Measurements from ENCODE around the gene SLC29A4. TPM values are rescaled to one million over a fixed set of nuclear protein-coding genes. Genes with fewer than 3 reads are reported as not detected.

Gene SLC29A4
- polyA plus RNA-seq, 3 donors from 2014 or later: 0.51 to 0.99 TPM; not detected in 1

DNA sequence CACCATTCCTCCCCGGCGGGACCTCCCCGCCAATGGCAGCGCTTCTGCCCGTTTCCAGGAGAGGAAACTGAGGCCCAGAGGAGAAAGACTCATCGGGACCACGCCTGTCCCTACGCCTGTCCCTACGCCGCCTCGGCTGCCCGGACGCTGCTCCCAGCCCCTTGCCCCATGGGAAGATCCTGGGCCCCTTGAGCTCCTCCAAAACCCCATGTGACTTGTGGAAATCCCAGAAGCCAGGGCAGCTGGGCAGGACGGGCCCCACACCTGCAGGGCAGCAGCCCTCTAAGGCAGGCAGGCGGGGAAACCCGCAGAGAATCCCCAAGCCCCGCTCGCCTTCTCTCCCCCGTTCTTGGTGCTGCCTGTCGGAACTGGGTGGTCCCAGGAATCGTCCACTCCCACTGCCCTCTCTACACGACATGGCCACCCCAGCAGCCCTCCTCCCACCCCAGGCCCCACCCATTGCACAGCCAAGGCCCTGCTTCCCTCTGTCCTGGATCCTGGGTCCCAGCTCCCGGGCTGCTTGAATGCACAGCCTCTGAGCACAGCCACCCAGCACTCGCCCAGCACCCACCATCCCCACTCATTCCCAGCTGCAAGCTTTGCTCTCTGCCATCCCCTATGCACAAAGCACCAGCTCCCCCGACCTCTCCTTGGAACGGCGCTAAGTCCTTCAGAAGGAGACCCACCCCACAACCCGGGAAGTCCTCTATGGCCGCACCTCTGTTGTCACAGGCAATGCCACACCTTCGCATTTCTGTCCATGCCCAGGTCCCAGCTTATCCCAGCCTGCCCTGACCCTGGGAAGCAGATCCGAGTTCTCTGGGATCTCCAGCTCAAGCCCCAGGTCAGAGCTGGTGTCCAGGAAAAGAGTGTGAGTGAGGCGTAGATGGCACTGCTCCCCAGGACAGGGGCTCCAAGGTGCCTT is 50.6 kb downstream of the SLC29A4 start:
- Mint-ChIP-seq H3K4me3 (no peak overlapping the region), H3K27me3 (ENCODE audit: low read depth in 3 of 3) (peaks cover 5 to 8% (median 6%) of the 10 kb centered on the region in 3 donors), H3K4me1 (peaks cover 15 to 34% of the 10 kb centered on the region in 2 donors), H3K36me3 (peaks cover 35 to 49% (median 42%) of the 10 kb centered on the region in 3 donors), H3K9me3 (peaks cover 2 to 15% (median 9%) of the 10 kb centered on the region in 6 donors), H3K27ac (no peak overlapping the region)
- DNase-seq: no peak

DNA sequence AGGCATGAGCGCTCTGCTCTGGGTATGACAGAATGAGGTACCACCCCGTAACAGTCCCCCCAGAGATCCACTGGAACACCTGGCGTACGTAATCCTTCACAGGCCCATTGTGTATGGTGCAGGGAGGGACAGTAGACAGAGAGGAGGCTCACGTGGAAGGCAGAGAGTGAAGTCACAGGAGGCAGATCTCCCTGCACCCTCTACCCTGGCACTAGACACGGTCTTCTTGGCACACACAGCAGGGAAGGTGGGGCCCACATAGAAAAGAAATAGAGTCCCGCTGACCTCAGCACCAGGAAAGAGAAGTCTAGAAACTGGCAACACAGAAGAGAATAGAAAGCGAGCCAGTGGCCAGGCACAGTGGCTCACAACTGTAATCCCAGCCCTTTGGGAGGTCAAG is 51.9 kb downstream of the SLC29A4 start:
- DNase-seq: no peak
- peak overlapping the region in 4 of 6 donors; percentile 14 to 80 (median 40) for H3K27ac Mint-ChIP-seq
- peak overlapping the region in 1 of 5 donors; percentile 13 for H3K4me3 Mint-ChIP-seq
- H3K9me3 Mint-ChIP-seq: peaks cover 2 to 15% (median 9%) of the 10 kb centered on the region in 6 donors
- H3K36me3 Mint-ChIP-seq: peaks cover 36 to 52% (median 42%) of the 10 kb centered on the region in 3 donors
- peaks cover 5 to 8% (median 6%) of the 10 kb centered on the region in 3 donors for H3K27me3 Mint-ChIP-seq (ENCODE audit: low read depth in 3 of 3)
- peaks cover 15 to 34% of the 10 kb centered on the region in 2 donors for H3K4me1 Mint-ChIP-seq

DNA sequence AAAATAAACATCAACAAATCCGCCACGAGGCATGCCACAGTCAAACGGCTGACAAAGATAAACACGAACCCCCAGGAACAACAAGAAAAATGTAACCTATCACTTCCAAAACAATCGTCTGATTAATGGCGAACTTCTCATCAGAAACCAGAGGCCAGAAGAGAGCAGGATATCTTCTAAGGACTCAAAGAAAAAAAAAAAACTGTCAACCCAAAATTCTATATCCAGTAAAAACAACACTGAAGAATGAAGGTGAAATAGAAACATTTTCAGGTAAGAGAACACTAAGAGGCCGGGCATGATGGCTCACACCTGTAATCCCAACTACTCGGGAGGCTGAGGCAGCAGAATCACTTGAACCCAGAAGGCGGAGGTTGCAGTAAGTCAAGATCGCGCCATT is 54.3 kb downstream of the SLC29A4 start:
- Mint-ChIP-seq H3K27ac (peak overlapping the region in 1 of 6 donors; percentile 34), H3K9me3 (peaks cover 2 to 15% (median 10%) of the 10 kb centered on the region in 6 donors), H3K4me1 (peaks cover 4 to 27% of the 10 kb centered on the region in 2 donors), H3K27me3 (ENCODE audit: low read depth in 3 of 3) (peaks cover 0 to 2% (median 2%) of the 10 kb centered on the region in 3 donors), H3K4me3 (no peak overlapping the region), H3K36me3 (peaks cover 40 to 52% (median 42%) of the 10 kb centered on the region in 3 donors)
- no peak for DNase-seq

DNA sequence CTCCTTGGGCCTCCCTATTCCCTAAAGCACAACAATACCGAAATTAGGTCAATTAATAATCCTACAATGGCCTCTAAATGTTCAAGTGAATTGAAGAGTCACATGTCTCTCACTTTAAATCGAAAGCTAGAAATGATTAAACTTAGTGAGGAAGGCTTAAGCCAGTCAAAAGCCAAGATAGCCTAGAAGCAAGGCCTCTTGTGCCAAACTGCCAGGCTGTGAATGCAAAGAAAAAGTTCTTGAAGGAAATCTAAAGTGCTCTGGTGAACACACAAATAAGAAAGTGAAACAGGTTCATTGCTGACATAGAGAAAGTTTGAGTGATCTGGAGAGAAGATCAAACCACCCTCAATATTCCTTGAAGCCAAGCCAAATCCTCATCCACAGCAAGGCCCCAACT is 57.2 kb downstream of the SLC29A4 start:
- DNase-seq: no peak
- Mint-ChIP-seq H3K9me3 (peaks cover 0 to 15% (median 10%) of the 10 kb centered on the region in 6 donors), H3K36me3 (peaks cover 51 to 64% (median 52%) of the 10 kb centered on the region in 3 donors), H3K4me3 (no peak overlapping the region), H3K27ac (peak overlapping the region in 5 of 6 donors; percentile 26 to 76 (median 62)), H3K27me3 (ENCODE audit: low read depth in 3 of 3) (no peaks in the 10 kb centered on the region), H3K4me1 (peaks cover 2 to 24% of the 10 kb centered on the region in 2 donors)

DNA sequence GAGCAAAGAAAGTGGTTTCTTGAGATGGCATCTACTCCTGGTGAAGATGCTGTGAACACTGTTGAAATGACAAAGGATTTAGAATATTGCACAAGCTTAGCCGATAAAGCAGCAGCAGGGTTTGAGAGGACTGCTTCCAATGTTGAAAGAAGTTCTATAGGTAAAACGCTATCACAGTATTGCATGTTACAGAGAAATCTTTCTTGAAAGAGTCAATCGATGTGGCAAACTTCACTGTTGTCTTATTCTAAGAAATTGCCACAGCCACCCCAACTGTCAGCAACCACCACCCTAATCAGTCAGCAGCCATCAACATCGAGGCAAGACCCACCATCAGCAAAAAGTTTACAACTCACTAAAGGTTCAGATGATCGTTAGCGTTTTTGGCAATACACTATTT is 59.9 kb downstream of the SLC29A4 start:
- peak overlapping the region in 2 of 6 donors; percentile 49 to 53 for H3K27ac Mint-ChIP-seq
- H3K36me3 Mint-ChIP-seq: peaks cover 29 to 43% (median 32%) of the 10 kb centered on the region in 3 donors
- H3K4me3 Mint-ChIP-seq: no peak overlapping the region
- H3K9me3 Mint-ChIP-seq: peaks cover 0 to 2% (median 0%) of the 10 kb centered on the region in 6 donors
- no peak for DNase-seq
- H3K27me3 Mint-ChIP-seq (ENCODE audit: low read depth in 3 of 3): no peaks in the 10 kb centered on the region
- H3K4me1 Mint-ChIP-seq: peaks cover 0 to 13% of the 10 kb centered on the region in 2 donors

DNA sequence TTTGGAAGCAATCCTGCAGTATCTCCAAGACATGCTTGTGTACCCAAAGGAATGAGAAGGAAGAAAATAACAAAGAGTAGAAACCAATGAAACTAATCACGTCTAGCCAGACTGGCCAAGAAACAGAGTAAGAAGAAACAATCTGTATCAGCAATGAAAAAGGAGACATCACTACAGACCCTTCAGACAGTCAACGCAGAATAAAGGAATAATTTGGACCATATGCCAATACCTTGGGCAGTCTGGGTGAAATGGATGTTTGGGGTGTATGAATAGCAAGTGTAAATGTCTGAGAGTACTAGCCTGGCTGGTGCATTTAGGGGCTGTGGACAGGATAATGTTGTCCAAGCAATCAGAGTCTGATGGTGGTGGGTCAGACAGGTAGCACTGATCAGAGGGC is 61.1 kb downstream of the SLC29A4 start:
- peaks cover 0 to 13% of the 10 kb centered on the region in 2 donors for H3K4me1 Mint-ChIP-seq

DNA sequence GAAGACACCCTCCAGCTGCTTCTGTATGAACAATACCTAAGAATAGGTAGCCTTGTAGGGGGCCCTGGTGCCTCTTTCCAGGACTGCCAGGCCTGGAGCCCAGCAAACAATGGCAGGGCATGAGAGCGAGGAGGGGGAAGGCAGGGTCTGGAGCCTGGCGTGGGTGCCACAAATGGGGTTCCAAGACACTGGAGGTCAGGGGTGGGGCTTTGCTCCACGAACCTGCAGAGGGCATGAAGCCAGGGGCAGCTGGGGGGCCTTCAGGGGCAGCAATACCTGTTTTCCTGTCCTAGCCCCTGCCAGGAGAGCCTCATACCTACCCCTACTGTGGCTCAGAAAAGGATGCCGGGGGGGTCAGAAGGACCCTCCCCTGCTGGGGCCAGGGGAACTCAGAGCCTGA is 61.6 kb downstream of the SLC29A4 start:
- H3K4me1 Mint-ChIP-seq: peaks cover 0 to 13% of the 10 kb centered on the region in 2 donors
- H3K27ac Mint-ChIP-seq: no peak overlapping the region
- H3K27me3 Mint-ChIP-seq (ENCODE audit: low read depth in 3 of 3): no peaks in the 10 kb centered on the region
- H3K4me3 Mint-ChIP-seq: no peak overlapping the region
- H3K9me3 Mint-ChIP-seq: peaks cover 0 to 2% (median 0%) of the 10 kb centered on the region in 6 donors
- no peak for DNase-seq
- H3K36me3 Mint-ChIP-seq: peaks cover 23 to 36% (median 28%) of the 10 kb centered on the region in 3 donors

More for the DNA sequence above, 61.1 kb downstream of the SLC29A4 start:
- Mint-ChIP-seq H3K36me3 (peaks cover 23 to 36% (median 28%) of the 10 kb centered on the region in 3 donors), H3K27ac (peak overlapping the region in 2 of 6 donors; percentile 22 to 36), H3K9me3 (peaks cover 0 to 2% (median 0%) of the 10 kb centered on the region in 6 donors), H3K27me3 (ENCODE audit: low read depth in 3 of 3) (no peaks in the 10 kb centered on the region), H3K4me3 (no peak overlapping the region)
- no peak for DNase-seq

DNA sequence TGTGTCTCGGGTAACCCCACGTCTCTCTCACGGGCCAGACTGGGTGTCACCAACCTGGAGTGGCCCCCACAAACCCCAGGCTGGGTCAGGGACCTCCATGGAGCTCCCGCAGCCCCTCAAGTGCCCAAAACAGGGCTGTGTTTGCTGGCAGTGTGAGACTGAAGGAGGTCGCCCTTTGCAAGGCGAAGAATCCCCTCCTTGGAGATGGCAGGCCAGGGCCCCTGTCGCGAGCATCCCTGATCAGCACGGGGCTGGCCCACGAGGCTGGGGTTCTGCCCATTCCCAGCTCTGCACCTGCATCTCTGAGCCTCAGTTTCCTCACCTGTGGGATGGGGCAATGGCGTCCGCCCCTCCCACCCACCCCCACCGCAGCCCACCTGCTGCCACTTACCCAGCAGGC is 62.4 kb downstream of the SLC29A4 start:
- Mint-ChIP-seq H3K4me3 (no peak overlapping the region), H3K27ac (no peak overlapping the region), H3K9me3 (no peaks in the 10 kb centered on the region), H3K4me1 (peaks cover 0 to 8% of the 10 kb centered on the region in 2 donors), H3K36me3 (peaks cover 18 to 33% (median 22%) of the 10 kb centered on the region in 3 donors), H3K27me3 (ENCODE audit: low read depth in 3 of 3) (no peaks in the 10 kb centered on the region)
- DNase-seq: no peak

DNA sequence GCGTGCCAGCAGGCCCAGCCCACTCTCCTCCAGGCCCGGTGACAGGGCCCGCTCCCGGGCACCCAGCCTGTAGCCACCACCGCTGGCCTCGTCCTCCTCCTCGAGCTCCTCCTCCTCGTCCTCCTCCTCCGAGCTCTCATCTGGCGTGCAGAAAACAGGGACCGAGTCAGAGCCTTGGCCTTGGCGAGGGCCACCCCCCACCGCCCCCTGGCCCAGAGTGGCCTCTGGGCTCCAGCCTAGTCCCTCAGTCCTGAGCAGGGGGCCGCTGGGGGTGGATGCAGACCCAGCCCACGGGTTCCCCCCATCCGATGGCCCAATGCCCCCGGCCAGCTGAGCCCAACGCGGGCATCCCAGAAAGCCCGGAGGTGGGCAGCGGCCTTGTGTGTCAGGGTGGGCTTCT is 62.9 kb downstream of the SLC29A4 start:
- H3K4me3 Mint-ChIP-seq: no peak overlapping the region
- no peaks in the 10 kb centered on the region for H3K27me3 Mint-ChIP-seq (ENCODE audit: low read depth in 3 of 3)
- no peak overlapping the region for H3K27ac Mint-ChIP-seq
- H3K9me3 Mint-ChIP-seq: no peaks in the 10 kb centered on the region
- peaks cover 19 to 31% (median 22%) of the 10 kb centered on the region in 3 donors for H3K36me3 Mint-ChIP-seq
- peaks cover under 1 to 8% of the 10 kb centered on the region in 2 donors for H3K4me1 Mint-ChIP-seq
- DNase-seq: no peak

DNA sequence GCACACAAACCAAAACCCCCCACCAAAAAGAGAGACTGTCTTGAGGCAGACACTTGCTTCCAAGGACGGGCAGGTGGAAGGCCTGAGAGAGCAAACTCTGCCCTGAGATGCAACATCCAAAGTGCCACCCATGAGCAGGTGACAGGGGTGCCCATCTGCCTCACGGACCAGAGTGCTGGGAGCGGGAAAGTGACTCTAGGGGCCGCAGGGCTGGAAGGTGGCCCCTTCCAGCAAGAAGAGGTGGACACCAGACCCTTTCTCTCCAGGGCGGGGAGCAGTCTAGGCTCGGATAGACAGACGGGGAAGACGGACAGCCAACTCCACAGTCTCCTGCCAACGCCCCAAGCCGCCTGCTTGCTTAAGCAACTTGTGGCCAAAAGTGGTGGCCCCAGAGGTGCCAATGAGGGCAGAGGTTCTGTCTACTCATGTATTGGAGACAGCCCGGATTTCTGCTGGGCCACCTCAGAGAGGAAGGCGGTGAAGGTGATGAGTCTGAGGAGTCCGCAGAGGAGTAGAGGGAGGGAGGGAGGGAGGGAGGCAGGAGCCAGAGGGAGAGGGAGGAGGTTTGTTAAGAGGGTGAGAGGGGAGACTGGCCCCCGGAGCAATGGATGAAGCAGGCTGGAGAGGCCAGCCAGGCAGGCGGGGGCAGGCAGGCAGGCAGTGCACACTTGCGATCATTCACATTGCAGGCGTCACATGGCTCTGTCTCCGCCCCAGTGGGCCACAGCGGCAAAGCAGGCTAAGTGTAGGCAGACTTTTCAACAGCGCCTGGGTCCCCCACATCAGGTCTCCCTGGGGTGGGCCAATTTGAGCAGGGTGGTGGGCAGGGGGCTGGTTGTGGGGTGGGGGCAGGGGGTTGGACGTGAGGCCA is 65.6 kb downstream of the SLC29A4 start:
- Mint-ChIP-seq H3K27ac (peak overlapping the region in 1 of 6 donors; percentile 40), H3K4me3 (no peak overlapping the region), H3K36me3 (peaks cover 12 to 21% (median 13%) of the 10 kb centered on the region in 3 donors), H3K9me3 (no peaks in the 10 kb centered on the region), H3K4me1 (peaks cover 13 to 31% of the 10 kb centered on the region in 2 donors), H3K27me3 (ENCODE audit: low read depth in 3 of 3) (peaks cover 0 to 1% (median 0%) of the 10 kb centered on the region in 3 donors)
- no peak for DNase-seq

DNA sequence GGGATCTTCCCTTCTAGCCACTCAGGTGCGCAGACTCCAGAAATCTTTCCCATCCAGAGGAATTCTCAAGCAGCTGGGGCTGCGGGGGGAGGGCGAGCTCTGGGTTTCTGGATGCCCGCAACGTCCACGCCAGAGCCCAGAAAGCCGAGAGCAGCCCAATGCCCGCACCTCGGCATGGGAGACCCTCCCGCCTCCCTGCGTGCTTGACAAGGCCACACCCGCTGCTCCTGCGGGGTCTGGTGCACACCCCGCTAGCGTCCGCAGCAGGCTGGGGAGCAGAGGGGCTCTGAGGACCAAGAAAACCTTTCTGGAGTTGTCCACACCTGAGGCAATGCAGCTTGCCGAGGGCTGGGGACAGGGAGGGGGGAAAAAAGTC is 66.2 kb downstream of the SLC29A4 start:
- Mint-ChIP-seq H3K4me3 (no peak overlapping the region), H3K9me3 (no peaks in the 10 kb centered on the region)

DNA sequence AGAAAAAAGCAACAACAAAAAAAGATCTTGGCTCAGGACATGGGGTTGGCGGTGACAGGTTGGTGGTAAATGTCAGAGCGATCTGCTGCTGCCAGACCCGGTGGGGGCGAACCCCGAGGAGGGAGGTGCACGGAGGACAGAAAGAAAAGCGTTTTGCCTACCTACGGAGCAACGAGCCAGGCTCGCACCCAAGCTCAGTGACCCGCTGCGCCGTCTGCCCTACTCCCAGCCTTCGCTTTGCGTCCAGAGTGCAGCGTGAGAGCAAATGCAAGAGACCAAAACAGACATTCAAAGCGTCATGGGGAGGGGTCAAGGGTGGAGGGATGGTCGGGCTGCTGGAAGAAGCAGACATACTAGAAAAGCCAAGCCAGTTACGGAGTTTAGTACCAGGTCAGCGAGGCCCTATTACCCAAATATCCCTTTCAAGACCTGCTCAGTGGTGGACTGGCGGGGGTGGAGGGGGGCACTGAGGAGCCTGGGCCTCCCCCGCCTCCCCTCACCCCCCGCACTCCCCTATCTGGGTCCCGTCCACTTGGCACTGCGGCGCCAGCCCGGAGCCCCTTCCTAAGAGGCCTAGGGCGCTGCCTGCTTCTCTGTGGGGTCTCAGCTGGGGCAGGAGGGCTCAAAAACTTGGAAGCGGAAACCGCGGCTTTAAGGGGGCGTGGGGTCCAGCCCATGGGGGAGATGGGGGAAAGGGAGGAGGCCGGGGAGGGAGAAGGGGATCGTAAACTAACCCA is 66.9 kb downstream of the SLC29A4 start:
- peaks cover 25 to 38% of the 10 kb centered on the region in 2 donors for H3K4me1 Mint-ChIP-seq
- H3K27ac Mint-ChIP-seq: no peak overlapping the region
- no peak for DNase-seq
- H3K4me3 Mint-ChIP-seq: no peak overlapping the region
- H3K27me3 Mint-ChIP-seq (ENCODE audit: low read depth in 3 of 3): peaks cover 0 to 3% (median 0%) of the 10 kb centered on the region in 3 donors
- H3K9me3 Mint-ChIP-seq: no peaks in the 10 kb centered on the region
- peaks cover 5 to 16% (median 9%) of the 10 kb centered on the region in 3 donors for H3K36me3 Mint-ChIP-seq

More for the DNA sequence above, 66.2 kb downstream of the SLC29A4 start:
- peaks cover 19 to 34% of the 10 kb centered on the region in 2 donors for H3K4me1 Mint-ChIP-seq
- DNase-seq: no peak
- peaks cover 7 to 15% (median 8%) of the 10 kb centered on the region in 3 donors for H3K36me3 Mint-ChIP-seq
- no peak overlapping the region for H3K27ac Mint-ChIP-seq
- H3K27me3 Mint-ChIP-seq (ENCODE audit: low read depth in 3 of 3): peaks cover 0 to 2% (median 0%) of the 10 kb centered on the region in 3 donors

DNA sequence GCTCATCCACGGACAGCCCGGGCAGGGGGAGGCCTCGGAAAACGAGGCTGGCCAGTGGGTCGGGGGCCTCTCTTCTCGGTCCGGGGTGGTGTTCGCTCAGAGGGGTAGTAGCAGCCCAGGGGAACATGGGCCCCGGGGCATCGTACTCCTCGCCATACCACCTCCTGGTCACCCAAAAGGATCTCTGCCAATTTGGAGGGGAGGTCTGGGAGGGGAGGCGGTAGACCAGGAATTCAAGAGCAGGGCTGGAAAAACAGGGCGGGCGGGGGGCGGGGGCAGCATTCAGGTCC is 67.4 kb downstream of the SLC29A4 start:
- DNase-seq: no peak
- no peak overlapping the region for H3K4me3 Mint-ChIP-seq
- H3K4me1 Mint-ChIP-seq: peaks cover 30 to 43% of the 10 kb centered on the region in 2 donors
- H3K27me3 Mint-ChIP-seq (ENCODE audit: low read depth in 3 of 3): peaks cover 0 to 7% (median 0%) of the 10 kb centered on the region in 3 donors
- H3K36me3 Mint-ChIP-seq: peaks cover 5 to 17% (median 11%) of the 10 kb centered on the region in 3 donors
- no peak overlapping the region for H3K27ac Mint-ChIP-seq
- H3K9me3 Mint-ChIP-seq: no peaks in the 10 kb centered on the region
